ENCODE measurements around the gene ZYG11B.

DNA sequence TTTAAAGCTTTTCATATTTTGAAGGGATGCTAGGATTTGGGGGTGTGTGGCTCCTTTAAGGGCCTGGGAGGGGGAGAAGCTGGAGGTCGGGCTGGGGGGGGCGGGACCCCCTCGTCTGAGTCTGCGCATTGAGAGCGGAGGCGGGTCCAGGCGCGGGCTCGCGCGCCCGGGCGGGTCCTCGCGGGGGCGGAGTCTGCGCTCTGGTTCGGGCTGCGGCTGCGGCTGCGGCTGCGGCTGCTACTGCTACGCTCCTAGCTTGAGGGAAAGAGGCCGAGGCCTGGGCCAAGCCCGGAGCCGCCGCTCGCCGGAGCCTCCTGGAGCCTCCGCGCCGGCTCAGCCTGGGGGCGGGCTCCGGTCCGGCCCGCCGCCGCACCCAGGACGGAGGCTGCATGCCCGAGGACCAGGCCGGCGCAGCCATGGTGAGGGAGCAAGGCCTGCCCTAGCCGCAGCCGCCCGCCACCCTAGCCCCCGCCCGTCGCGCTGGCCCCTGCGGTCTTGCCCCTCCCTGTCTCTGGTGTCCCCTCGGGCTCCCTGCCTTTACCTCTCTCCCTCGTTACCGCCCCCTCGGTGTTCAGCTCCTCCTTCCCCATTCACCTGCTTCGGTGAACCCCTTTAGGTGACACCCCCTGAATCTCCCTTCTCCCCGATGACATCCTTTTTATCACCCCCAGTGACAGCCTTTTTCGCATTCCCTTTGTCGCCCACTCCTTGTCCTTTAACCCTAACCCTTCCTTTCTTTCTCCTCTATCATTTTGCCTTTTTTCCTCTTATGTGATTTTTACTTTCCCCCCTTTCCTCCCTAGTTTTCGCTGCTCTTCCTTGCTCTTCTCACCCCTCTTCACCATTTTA, at the start of gene ZYG11B:
- TF ChIP-seq, protein P1, sequence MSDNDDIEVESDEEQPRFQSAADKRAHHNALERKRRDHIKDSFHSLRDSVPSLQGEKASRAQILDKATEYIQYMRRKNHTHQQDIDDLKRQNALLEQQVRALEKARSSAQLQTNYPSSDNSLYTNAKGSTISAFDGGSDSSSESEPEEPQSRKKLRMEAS (IDR thresholded peaks at IDR 0.05): peak; percentile 57; the same call in 1 of the 2 replicates
- no peak for TF ChIP-seq SNRNP70 (IDR thresholded peaks at IDR 0.05; ENCODE audit: low read depth, low read length)
- no peak for TF ChIP-seq HOXA7 (CRISPR knock-in tag; IDR thresholded peaks at IDR 0.05)
- 0 out of 2 replicates have a peak, but pooled peaks have one; percentile 64 for TF ChIP-seq SIN3A (IDR thresholded peaks at IDR 0.05; ENCODE audit: borderline replicate concordance, low read depth, low read length)

Measured in HepG2 (cell line).